ENCODE data around the gene ST6GALNAC4.

DNA sequence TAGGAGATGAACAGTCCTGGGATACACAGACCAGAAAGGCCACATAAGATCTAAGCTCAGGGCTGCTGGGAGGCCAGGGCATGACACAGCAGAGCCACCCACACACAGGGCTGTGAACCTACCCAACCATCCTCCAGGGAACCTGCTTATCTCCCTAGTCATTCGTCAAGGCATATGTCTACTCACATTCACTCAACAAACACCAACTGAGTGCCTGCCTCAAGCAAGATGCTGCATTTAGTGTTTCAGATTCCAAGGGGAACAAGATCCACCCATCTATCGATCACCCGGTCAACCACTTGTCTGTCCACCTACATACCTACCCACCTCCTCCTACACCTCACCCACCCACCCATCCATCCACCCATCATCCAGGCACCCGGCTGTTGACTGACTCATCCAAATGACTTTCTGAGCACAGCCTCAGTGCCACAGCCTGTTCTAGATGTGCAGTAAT is 19.0 kb upstream of the ST6GALNAC4 start:
- TF ChIP-seq, protein P1, sequence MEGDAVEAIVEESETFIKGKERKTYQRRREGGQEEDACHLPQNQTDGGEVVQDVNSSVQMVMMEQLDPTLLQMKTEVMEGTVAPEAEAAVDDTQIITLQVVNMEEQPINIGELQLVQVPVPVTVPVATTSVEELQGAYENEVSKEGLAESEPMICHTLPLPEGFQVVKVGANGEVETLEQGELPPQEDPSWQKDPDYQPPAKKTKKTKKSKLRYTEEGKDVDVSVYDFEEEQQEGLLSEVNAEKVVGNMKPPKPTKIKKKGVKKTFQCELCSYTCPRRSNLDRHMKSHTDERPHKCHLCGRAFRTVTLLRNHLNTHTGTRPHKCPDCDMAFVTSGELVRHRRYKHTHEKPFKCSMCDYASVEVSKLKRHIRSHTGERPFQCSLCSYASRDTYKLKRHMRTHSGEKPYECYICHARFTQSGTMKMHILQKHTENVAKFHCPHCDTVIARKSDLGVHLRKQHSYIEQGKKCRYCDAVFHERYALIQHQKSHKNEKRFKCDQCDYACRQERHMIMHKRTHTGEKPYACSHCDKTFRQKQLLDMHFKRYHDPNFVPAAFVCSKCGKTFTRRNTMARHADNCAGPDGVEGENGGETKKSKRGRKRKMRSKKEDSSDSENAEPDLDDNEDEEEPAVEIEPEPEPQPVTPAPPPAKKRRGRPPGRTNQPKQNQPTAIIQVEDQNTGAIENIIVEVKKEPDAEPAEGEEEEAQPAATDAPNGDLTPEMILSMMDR (IDR thresholded peaks at IDR 0.05) = no peak
- no peak for TF ChIP-seq EZH2 (IDR thresholded peaks at IDR 0.05; ENCODE audit: borderline replicate concordance, insufficient read depth, low read depth, low read length, poor library complexity, severe bottlenecking)

Data from B cell (primary cell).